ENCODE data around the gene TEX48.

- TF ChIP-seq CTCF (IDR thresholded peaks at IDR 0.05) = no peak
- no peak for TF ChIP-seq STAT6 (CRISPR knock-in tag; conservative IDR thresholded peaks at IDR 0.05; ENCODE audit: low read depth)
- TF ChIP-seq CBFB (CRISPR knock-in tag; IDR thresholded peaks at IDR 0.05; ENCODE audit: low read depth) = no peak
- no peak for TF ChIP-seq USF2 (CRISPR knock-in tag; IDR thresholded peaks at IDR 0.05)
- no peak for TF ChIP-seq FOXK1 (CRISPR knock-in tag; IDR thresholded peaks at IDR 0.05)
- no peak for TF ChIP-seq MAX (CRISPR knock-in tag; IDR thresholded peaks at IDR 0.05)
- TF ChIP-seq KAT7 (CRISPR knock-in tag; IDR thresholded peaks at IDR 0.05; ENCODE audit: borderline replicate concordance) = no peak
- no peak for TF ChIP-seq ESRRA (CRISPR knock-in tag; IDR thresholded peaks at IDR 0.05; ENCODE audit: borderline replicate concordance)
- TF ChIP-seq, protein P1, sequence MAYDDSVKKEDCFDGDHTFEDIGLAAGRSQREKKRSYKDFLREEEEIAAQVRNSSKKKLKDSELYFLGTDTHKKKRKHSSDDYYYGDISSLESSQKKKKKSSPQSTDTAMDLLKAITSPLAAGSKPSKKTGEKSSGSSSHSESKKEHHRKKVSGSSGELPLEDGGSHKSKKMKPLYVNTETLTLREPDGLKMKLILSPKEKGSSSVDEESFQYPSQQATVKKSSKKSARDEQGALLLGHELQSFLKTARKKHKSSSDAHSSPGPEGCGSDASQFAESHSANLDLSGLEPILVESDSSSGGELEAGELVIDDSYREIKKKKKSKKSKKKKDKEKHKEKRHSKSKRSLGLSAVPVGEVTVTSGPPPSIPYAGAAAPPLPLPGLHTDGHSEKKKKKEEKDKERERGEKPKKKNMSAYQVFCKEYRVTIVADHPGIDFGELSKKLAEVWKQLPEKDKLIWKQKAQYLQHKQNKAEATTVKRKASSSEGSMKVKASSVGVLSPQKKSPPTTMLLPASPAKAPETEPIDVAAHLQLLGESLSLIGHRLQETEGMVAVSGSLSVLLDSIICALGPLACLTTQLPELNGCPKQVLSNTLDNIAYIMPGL (CRISPR knock-in tag; IDR thresholded peaks at IDR 0.05) = no peak
- TF ChIP-seq IRF2 (CRISPR knock-in tag; IDR thresholded peaks at IDR 0.05; ENCODE audit: borderline replicate concordance, low read depth) = no peak
These were observed 11.4 kb upstream of the TEX48 start for GRCh38 chr9:114693248-114693855.
